Mammary epithelial cell (primary cell): Measurements from ENCODE around the gene CACNA1E.

ENCODE experiments used
- CTCF ChIP-seq, 2 donors: IDR thresholded peaks in 1 of 2; conservative IDR thresholded peaks in 1 of 2; 2 replicates each; pipeline ENCODE4 v1.5.1; 2011 to 2012; ENCODE audit warnings: inconsistent platforms in 2 of 2, low read length in 2 of 2, mild to moderate bottlenecking in 2 of 2, control low read depth in 1 of 2, low read depth in 1 of 2; ENCODE audit not compliant: insufficient read depth in 1 of 2; ENCODE audit errors: extremely low read depth in 1 of 2
- EZH2 ChIP-seq: IDR thresholded peaks from 2 replicates; pipeline ENCODE4 v1.6.1; 2012; ENCODE audit warnings: low read length, inconsistent platforms, borderline replicate concordance

- TF ChIP-seq CTCF (conservative IDR thresholded peaks at IDR 0.05 in 1 of 2, IDR thresholded peaks at IDR 0.05 in 1 of 2; ENCODE audit: extremely low read depth in 1 of 2, insufficient read depth in 1 of 2, low read depth in 1 of 2, low read length in 2 of 2): no peak
- TF ChIP-seq EZH2: no peak
Measured at GRCh38 chr1:181645171-181645570, 161.9 kb downstream of the CACNA1E start.
